Stimulated activated CD8-positive, alpha-beta memory T cell treated with anti-CD3 and anti-CD28 coated beads, Interleukin-15, amount 100 ng/mL, for 4 hours (primary cell): ENCODE measurements around the gene SVOPL.

ENCODE experiments used
- DNase-seq, 2 donors: peaks; one replicate each; pipeline ENCODE4 v3.0.0-alpha.2; 2020; ENCODE audit warnings: low read depth in 2 of 2

SVOPL gene

DNA sequence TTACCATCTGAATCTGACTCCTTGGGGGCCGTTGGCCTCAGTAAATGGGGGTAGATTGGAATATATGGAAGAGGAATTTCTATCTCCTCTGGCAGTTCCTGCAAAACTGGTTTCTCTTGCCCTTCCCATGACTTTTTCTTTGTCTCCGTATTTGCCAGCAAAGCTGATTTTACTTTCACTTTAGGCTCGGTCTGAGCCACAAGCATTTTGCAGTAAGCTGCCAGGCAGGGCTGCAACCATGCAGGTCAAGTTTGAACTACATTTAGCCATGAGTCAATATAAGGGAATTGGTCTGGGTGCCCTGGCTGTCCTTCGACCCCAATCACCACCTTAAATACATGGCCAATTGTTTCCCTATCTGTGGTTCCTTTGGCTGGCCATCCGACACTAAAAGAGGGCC is 136.8 kb downstream of the SVOPL start:
- no peak for DNase-seq

DNA sequence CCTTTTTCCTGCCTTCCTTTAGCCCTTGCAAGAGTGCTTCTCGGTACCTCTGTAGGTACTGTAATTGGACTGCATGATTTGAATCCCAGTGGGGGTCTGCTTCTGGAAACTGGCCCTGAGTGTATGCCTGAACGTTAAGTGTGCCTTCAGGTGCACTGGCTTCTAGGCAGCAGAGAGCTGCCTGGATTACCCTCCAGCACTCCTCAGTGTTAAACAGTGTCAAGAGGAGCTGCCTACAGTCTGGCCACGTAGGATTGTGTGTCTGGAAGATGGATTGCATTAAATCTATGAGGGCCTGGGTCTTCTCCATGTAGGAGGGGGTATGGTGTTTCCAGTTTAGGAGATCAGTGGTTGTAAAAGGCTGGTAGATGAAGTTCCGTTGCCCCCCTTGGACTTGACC is 137.4 kb downstream of the SVOPL start:
- DNase-seq = no peak

DNA sequence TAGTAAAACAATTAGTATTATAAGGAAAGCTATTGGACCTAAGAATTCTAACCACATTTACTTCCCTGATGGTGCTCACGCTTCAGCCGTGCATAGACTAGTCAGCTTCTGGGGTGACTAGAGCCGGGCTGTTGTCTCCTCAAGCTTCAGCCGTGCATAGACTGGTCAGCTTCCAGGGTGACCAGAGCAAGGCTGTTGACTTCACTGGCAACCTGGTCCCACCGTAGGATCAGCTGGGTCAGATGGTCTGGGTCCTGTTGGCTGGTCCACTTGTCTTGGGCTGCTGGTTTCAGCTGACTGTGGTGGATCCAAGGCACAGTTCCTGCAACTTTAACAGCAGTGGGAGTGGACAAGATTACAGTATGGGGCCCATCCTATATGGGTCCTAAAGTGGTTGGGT is 141.7 kb downstream of the SVOPL start:
- no peak for DNase-seq

DNA sequence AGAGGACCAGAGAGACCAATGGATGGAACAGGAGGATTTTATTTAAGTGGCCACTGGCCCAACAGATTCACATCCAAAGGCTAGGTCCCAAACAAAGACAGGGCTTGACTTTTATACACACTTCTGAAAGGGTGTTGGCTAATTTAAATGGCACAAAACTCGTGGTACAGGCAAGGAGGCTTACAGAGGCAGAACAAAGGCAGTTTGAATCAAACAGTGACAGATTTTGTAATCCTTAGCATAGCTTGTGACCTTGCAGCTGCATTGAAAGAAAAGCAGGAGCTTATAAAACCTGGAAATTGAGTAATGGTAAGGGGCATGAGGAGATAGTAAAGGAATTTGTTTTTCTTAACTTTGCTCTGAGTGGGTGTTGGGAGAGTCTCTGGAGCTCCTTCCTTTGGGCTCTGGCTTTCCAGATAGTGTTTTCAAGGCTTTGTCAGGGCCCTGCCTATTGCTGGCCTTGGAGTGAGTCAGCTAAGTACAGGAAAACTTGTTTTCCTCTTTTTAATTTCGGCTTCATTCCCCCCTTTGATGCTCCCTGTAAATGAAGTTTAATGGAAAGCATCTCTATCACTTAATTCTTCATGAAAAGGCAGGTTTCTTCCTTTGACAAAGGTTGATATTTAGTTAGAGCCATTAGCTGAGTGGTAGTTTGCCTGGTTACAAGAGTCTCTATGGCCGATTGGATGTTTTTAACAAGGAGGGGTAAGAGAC is 144.2 kb downstream of the SVOPL start:
- DNase-seq = no peak

DNA sequence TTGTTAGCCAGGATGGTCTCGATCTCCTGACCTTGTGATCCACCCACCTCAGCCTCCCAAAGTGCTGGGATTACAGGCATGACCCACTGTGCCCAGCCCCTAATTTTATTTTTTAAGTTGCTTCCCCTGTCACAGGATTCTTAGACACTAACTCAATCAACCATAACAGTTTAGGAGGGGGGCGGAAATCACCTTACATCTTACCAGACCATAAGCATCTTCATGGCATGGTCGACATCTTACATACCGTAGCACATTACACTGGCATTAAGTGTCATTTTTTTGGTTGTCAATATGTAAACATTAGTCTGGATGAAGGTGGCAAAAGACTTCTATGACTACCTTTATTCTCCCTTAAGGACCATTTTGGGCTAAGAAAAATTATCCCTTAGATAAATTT is 145.5 kb downstream of the SVOPL start:
- DNase-seq = no peak

DNA sequence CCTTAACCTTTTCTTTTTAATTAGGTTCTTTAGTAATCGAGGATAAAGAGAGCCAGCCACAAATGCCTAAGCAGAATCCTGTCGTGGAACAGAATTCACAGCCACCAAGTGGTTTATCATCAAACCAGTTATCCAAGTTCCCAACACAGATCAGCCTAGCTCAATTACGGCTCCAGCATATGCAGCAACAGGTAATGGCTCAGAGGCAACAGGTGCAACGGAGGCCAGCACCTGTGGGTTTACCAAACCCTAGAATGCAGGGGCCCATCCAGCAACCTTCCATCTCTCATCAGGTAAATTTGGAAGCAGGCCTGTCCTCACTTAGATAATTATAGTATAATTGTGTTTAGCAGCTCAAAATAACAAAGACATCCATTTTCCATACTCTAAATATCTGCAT is 146.5 kb downstream of the SVOPL start:
- no peak for DNase-seq

DNA sequence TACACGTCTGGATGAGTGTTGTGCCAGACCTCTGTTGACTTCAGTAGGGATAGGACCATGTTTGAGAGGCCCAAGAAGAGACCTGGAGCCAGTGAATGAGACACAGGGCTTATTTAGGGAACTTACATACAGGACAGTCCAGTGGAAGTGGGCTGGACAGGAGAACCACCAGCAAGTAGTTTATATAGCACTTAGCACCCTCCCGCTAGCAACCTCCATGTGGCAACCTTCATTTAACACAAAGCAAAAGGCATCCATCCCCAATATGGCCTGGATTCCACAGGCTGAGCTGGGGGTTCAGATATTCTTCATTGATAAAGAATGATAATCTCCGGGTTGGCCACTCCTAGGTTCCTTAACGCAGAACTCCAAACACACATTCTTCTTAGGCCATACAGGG is 147.4 kb downstream of the SVOPL start:
- no peak for DNase-seq

DNA sequence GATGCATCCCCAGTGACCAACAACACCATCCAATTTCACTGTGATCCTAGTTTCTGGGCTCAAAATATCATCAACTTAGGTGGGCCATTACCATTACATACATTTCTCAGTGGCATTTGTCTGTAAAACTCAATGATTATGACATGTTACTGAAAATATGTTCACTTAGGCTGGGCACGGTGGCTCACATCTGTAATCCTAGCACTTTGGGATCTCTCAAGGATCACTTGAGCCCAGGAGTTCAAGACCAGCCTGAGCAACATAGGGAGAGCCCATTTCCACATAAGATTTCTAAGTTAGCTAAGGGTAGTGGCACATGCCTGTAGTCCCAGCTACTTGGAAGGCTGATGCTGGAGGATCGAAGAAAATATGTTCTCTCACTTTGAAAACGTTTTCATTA is 150.1 kb downstream of the SVOPL start:
- DNase-seq = no peak

DNA sequence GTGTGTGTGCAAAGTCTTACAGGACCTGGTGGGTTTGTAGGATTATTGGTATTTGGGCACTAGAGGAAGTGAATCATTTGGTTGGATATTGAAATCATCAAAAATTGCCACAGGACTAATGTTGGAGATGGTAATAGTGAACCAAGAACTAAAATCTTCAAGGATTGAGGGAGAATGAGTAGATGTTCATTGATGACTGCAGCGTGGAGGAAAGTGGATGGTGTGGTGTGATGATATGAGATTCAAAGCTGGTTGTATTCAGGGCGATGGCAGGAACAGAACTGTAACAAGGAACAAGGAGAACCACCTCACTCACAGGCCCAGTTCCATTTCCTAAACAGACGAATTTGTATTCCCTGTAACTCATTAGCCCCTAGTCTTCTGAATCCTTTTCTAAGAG is 150.8 kb downstream of the SVOPL start:
- no peak for DNase-seq

DNA sequence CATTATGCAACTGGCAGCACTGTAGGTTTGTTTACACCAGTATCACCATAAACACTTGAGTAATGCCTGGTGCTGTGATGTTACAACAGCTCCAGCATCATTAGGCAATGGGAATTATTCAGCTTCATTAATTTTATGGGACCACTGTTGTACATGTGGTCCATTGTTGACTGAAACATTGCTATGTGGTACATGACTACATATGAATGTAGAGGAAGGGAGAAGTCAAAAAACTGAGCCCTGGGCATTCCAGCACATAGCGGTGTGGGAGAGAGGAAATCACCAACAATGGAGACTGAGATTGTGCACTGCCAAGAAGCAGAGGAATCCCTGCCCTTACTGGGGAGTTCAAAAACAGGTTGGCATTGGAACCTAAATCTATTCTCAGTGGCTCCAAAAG is 152.1 kb downstream of the SVOPL start:
- DNase-seq = no peak

DNA sequence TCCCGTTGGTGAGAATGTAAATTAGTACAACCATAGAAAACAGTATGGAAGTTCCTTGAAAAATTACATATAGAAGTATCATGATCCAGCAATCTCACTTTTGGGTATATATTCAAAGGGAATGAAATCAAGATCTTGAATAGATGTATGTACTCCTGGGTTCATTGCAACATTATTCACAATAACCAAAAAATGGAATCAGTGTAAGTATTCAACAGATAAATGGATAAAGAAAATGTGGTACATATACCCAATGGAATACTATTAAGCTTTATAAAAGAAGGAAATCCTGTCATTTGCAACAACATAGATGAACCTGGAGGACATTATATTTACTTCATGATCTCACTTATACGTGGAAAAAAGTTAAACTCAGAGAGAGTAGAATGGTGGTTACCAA is 154.3 kb downstream of the SVOPL start:
- DNase-seq = no peak

DNA sequence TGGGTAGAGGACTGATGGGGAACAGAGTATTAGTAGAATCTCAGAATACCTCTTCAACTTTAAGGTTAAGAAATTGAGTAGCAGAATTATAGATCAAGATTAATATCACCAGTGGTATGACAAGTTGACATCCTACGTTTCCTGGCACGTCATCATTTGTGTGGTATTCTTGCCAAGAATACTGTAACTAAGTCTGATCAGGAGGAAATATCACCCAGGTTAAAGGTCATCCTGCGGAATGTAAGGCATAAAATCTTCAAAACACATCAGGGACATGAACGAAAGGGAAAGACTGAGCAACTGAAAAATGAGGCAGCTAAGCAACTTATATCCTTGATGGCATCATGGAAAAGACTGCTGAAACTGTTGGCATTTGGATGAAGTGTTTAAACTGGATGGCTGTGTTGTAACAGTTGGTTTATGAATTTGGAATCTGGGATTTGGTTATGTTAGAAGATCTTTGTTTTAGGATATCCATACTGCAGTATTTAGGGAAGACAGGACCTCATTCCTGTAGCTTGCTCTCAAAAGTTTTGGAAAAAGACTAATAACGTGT is 155.0 kb downstream of the SVOPL start:
- no peak for DNase-seq

DNA sequence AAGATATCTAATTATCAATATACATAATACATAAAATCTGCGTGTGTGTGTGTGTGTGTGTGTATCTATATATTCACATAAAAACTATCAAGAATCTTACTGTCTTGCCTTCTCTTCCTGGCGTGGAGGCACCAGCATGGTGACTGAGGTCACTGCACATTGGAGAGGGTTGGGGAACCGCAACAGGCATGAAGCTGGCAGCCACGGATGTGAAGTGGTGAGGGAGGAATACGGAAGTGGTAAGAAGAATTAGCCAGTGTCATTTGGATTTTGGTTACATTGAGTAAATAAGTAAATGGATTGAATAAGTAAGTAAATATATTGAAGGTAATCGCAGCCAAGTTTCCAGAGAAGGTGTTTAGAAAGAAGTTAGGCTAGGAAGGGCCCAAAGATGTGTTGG is 156.0 kb downstream of the SVOPL start:
- DNase-seq = no peak
